Nasal cavity respiratory epithelium epithelial cell of viscerocranial mucosa (primary cell): Measurements from ENCODE around the gene ZNF883. TPM values are rescaled to one million over a fixed set of nuclear protein-coding genes. Genes with fewer than 3 reads are reported as not detected.

Source experiments
- total RNA-seq: library from RNA; depleted of rRNA; stranded (reverse); fragments of >200 nt; gene quantifications from 2 replicates; pipeline ENCODE4 v1.2.3, GENCODE V29; 2014

The ZNF883 gene
- total RNA-seq: 1.4 and 3.2 TPM in 2 replicates

GRCh38 chr9:113011911-113012381, at the start of gene ZNF883:
Gene ZNF883 (minus strand): TSS chr9:113012192.

DNA sequence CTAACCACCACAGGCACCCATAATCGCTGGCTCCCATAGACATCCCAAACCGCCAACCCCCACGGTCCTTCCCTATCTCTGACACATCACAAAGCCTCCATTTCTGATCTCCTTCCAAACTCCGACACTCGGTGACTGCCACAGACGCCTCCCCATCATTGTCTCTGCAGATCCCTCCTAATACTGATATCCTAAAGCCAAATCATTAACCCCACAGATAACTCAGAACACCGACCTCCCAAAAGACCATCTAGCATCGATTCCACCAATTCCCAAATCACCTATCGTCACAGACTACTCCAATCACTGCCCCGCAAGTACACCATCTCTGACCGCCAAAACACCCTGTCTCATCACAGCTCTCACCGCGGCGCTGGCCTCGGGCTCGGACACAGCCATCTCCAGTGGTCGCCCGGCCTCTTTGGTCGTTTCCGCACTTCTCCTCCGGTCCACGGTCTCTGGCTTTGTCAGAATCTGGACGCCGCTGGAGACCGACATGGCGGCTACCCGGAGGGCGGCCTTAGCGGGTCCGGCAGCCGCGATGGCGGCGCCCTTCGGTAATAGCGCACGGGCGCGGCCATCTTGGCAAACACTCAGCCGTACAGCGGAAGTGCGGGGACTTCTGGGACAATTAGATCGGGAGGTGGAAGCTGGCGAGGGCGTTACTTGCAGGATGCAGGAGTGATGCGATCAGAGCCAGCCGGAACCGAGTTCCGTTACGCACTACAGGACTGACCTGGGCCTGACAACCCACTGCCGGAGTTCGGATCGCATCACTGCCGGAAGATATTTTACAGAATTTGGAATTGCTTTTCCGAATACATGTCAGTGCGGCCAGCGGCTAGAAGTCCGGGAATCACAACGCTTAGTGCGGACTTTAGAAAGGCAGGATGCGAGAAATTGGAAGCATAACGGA, 44.5 kb upstream of the ZNF883 start, which contains the start of gene ZFP37:
Gene ZFP37, minus strand, starts transcription at position 534 of the 916 bp plus-strand sequence. Its CDS starts 36 bp downstream, at position 498.

Other genes with a start within 250 kb of the ZNF883 start
- not detected in 2 replicates for gene SLC46A2, start 121.3 kb downstream of the ZNF883 start, total RNA-seq
- 0.68 and 1.8 TPM in 2 replicates for gene ZFP37, start 44.5 kb upstream of the ZNF883 start, total RNA-seq
- gene SLC31A2, start 138.8 kb upstream of the ZNF883 start, total RNA-seq: 48.1 and 81.7 TPM in 2 replicates
- gene FKBP15, start 209.1 kb upstream of the ZNF883 start, total RNA-seq: 12.3 and 27.1 TPM in 2 replicates
- 42.5 and 44.1 TPM in 2 replicates for gene SLC31A1, start 209.4 kb upstream of the ZNF883 start, total RNA-seq